ENCODE data around the gene MMP8.
"Not testable (repeated sequence)": the region's sequence is repeated elsewhere in the genome, so short reads cannot be mapped to it uniquely, and the experiment has no call there.

MMP8 gene, protein sequence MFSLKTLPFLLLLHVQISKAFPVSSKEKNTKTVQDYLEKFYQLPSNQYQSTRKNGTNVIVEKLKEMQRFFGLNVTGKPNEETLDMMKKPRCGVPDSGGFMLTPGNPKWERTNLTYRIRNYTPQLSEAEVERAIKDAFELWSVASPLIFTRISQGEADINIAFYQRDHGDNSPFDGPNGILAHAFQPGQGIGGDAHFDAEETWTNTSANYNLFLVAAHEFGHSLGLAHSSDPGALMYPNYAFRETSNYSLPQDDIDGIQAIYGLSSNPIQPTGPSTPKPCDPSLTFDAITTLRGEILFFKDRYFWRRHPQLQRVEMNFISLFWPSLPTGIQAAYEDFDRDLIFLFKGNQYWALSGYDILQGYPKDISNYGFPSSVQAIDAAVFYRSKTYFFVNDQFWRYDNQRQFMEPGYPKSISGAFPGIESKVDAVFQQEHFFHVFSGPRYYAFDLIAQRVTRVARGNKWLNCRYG

DNA sequence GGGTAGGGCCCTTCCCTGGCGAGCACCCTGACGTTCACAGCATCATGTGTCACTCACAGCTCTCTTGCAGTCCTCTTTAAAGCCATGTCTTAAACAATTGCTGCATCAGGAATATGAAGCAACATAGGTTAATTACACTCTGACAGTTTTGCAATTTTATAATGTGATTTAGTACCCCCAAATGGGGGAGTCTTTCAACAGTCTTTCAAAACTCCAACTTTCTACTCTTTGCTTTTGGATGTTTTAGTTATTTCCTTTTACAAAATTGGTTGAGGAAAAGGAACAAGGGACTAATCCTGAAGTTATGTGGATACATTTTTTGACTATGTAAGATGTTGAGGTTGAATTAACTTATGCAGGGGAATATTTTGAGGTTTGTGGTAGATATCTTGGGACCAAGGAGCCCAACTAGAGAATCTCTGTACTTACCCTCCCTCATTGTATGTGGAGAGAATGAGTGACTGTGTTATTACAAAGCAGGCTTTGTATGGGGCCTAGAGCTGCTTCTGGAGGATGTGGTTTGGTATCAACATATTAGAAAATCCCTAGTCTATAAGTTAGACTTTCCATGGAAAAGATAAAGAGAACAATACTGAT, at the start of gene MMP8:
Gene MMP8, minus strand, starts transcription at position 51 of the 597 bp plus-strand sequence. CDS start 99 bp downstream, outside the sequence.
- DNase-seq: no peak

DNA sequence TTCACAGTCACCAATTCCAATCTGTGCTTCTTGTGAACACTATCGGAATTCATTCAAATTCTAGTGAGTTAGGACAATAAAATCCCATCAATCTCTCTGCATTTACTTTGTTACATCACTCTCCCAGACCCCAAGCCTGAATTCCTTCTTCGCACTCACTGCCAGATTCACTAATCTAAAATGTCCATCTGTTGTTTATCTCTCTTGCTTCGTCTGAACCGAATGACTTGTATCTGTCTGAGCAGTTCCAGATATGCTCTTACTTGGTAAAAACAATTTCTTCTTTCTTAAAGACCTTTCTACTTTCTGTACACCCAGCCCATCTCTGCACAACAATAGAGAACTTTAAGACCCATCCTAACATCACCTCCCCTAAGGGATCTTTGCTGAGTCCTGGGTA, 48.6 kb upstream of the MMP8 start:
- DNase-seq: no peak

DNA sequence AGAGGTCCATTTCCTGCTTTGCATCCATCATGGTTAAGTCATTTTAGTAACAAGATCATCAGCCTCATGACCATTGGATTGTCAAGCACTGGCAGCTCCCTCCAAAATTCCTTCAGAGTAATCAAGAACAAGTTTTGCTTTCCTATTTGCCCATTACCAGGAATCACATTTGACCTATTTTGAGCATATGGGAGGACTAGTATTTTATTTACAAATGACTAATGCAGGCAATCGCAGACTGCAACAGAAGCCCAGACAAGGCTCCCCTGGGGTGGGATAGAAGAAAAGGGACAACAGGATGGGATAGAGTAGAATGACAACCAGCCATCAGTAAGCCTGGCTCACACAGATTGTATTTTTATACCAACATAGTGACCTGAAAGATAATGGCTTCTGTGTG, 46.6 kb upstream of the MMP8 start:
- no peak for DNase-seq

DNA sequence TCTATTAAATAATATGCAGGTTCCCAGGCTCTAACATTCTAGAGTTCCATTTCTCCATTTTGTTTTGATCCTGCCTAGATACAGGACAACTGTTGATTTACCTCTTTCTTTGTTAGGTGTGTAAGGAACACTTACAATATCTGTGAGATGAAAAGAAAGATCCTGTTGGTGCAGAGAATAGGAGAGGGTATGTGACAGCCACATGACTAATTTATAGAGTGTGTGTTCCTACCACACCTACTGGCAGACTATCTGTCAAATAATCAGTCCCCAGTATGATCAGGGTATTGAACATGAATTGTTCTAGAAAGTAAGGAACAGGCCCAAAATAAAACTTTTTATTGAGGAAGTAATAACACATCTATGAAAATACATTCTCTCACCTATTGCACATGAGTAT, 45.4 kb upstream of the MMP8 start:
- no peak for DNase-seq

DNA sequence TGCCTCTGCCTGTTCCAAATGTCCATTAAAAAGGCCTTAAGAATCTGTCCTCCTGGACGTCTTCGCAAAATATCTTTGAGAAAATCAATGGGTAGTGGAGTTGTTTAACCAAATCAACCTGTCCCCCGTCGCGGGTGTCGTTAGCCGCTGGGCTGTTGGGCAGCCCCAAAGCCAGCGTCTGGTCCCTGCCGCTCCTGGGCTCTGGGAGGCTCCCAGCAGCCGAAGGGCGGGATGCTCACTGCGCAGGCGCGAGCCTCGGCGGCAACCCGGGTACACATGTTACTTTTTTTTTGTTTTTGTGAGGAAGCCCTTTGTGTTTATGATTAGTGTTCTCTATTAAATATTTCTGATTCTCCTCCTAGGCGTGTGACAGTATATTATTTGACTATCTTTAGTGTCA, 43.0 kb upstream of the MMP8 start:
- no peak for DNase-seq

DNA sequence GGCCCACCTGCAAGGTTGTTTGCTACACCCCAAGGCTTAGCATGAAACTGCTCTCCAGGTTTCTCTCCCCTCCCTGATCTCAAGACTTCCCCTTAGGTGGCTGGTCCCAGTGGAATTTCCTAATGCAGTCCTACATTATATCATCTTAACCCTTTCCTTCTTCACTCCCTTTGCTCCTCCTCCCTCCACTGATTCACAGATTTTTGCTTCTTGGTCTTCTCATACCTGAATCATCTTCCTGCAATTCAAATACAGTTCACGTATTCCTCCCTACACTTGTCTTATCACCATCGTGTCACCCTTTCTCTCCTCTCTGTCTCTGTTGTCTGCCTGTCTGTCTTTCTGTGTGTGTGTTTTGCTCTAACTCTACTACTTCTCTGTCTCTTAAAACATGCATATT, 38.7 kb upstream of the MMP8 start:
- DNase-seq: no peak

DNA sequence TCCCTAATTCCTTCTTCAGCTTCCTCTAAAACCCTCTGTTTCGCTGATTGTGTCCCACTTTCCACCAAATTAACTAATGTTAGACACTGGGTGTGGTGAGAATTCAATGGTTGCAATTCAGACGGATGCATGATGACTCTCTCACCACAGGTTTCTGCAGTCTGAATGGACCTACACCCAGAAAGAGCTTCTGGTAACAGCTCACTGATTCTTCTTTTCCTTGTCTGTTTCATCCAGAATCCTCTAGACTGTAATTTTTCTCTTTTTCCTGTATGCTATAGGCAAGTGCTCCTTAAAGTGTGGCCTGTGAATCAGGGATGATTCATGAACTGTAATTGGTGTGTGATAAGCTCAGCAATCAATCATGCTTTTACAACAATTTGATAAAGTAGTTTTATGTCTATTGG, 37.6 kb upstream of the MMP8 start:
- DNase-seq: no peak

DNA sequence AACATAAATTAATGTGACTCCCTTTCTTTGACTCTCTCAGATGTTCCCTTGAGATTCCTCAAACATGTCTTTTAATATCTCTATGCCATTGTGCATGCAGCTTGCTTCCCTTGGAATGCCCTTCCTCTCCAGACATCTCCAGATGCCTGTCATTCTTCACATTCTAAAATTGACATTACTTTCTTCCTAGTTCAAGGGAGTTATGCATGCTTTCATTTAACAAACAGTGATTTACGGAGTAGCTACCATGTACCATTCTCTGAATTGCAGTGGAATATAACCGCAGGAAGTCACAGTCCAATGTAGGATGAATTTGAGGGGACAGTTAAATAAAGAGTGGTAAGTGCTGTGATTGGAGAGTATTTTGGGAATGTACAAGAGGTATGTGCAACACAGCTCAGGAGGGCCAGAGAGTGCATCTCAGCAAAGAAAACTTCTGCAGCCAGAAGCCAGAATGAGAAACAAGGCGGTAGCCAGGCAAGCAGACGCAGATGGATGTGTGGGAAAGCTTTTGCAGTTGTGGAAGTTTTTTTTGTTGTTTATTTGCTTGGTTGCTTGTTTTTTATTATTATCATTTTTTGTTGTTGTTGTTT, 37.0 kb upstream of the MMP8 start:
- DNase-seq: no peak

DNA sequence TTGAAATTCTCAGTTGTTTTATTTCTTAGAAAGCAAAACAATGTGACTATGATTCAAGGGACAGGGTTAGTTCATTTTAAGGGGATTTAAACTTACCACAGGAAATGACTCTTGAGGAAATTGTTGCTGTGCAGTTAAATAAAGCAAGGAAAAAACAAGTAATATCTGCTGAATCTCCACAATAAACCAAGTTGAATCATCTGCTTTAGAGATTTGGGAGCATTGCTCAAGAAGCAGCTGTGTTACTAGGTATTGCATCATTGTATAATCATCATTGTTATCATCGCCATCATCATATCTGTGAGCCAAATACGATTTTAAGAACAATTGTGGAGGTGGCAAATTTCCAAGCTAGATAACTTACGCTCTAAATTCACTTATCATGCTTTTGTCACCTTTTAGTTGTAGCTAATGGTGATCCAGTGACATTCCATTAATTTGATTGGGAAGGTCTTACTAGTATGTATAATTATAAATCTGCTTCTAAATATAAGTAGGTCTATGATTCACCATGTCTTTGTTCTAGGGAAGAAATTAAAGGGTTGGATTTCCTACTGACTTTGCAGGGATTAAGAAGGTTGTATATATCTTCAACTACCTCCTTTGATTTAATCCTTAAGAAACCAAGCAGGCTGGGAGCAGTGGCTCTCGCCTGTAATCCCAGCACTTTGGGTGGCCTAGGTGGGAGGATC, 35.7 kb upstream of the MMP8 start:
- DNase-seq: no peak

DNA sequence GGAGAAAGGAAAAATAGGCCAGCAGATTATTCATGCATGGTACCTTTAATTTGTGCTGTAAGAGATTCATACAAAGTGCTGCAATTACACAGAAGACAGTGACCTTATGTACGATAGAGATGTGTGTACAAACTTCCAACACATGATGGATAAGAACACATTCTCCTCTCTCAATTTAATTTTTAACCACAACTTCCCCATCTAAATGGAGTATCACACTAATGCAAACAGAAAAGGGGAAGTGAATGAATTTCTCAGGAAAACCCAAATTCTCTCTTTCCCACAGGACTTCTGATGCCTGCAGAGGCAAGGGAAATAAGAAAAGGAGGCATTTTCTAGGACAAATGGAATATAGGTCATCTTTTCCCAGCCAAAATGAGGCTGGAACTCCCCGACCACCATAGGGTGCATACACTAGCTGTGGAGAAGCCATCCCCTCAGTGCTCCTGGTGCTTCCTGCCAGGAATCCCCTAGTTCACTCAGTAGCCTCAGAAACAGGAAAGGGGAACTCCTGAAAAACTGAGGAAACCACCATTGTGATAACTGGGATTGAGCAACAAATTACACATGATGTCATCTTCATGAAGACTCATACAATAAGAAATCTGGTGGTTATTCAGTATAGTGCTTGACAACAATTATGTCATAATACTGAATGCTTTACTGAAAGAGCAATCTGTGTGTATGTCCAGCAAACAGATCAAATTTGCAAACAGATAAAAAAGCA, 33.2 kb upstream of the MMP8 start:
- no peak for DNase-seq

DNA sequence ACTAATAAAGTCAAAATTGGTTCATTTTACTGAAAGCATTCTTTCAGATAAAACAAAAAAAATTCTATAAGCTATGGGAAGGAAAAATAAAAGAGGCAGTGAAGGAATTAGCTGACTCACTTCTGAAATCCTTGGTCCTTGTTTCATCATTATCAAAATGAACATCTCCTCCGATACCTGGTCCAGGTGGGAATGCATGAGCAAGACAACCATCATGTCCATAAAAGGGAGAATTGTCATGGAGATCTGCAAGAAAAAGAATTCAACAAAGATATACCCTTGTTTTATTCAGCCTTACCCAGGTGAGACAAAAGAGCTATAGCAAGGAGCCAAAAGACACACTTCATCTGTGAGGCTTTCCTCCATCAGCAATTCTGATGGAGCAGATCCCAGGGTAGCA, 28.5 kb upstream of the MMP8 start:
- no peak for DNase-seq

DNA sequence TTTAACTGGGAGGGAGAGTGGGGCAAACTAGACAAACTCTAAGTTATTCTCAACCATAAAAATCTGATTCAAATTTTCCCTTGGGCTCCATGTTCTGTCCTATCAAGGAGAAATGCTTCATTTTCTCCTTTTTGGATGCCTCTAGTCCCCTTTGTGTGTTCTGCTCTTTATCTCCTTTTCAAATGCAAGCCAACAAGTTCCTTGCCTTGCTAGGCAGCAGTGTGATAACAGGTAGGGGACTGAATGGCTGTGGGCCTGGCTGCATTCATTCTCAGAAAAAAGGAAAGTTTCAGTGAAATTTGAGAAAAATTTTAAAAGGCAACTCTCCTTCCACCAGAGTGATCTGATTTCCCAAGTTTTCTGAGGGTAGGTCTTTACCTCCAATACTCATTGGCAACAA, 26.9 kb upstream of the MMP8 start:
- DNase-seq: no peak

DNA sequence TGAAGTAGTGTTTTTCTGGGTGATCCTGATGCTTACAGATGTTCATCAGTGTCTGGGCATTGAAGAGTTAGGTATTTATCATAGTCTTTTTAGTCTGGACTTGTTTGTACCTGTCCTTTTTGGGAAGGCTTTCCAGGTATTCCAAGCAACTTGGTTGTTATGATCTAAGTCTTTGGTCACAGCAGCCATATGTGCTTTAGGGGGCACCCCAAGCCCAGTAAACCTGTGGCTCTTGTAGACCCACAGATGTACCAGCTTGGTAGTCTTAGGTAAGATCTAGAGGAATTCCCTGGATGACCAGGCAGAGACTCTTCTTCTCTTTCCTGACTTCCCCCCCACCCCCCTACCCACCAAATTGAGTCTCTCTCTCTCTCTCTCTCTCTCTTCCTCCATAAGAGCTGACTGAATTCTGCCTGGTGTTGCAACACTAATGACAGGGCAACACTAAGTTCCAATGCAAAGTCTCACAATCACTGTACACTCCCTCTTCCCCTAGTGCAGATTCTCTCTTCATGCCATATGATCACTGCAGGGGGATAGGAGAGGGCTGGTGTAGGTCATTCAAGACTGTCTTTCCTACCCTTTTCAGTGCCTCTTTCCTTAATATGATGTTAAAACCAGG, 24.5 kb upstream of the MMP8 start:
- DNase-seq: no peak

DNA sequence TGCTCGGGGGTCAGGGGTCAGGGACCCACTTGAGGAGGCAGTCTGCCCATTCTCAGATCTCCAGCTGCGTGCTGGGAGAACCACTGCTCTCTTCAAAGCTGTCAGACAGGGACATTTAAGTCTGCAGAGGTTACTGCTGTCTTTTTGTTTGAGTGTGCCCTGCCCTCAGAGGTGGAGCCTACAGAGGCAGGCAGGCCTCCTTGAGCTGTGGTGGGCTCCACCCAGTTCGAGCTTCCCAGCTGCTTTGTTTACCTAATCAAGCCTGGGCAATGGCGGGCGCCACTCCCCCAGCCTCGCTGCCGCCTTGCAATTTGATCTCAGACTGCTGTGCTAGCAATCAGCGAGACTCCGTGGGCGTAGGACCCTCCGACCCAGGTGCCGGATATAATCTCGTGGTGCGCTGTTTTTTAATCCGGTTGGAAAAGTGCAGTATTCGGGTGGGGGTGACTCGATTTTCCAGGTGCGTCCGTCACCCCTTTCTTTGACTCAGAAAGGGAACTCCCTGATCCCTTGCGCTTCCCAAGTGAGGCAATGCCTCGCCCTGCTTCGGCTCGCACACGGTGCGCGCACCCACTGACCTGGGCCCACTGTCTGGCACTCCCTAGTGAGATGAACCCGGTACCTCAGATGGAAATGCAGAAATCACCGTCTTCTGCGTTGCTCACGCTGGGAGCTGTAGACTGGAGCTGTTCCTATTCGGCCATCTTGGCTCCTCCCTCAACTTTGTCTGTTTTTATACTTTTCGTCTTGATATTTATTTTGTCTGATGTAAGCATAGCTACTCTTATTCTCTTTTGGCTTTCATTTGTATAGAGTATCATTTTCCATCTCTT, 22.2 kb upstream of the MMP8 start:
- not testable (repeated sequence) for DNase-seq

DNA sequence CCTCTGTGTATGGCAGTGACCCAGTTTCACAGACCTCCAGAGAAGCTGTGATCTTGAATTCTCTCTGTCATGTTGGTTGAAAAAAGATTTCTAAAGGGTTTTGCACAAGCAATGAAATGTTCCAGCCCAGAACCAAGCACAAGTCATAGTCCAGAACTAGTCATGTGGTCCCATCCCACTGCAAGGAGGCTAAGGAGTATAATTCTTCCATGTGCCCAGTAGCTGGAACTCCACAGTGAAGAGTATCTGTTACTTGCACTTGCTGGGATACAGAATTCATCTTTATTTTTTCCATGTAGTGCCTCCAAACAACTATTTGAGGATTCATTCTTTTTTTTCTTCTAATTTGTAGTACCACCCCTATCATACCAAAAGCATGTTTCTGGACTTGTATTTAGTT, 9.9 kb upstream of the MMP8 start:
- no peak for DNase-seq

DNA sequence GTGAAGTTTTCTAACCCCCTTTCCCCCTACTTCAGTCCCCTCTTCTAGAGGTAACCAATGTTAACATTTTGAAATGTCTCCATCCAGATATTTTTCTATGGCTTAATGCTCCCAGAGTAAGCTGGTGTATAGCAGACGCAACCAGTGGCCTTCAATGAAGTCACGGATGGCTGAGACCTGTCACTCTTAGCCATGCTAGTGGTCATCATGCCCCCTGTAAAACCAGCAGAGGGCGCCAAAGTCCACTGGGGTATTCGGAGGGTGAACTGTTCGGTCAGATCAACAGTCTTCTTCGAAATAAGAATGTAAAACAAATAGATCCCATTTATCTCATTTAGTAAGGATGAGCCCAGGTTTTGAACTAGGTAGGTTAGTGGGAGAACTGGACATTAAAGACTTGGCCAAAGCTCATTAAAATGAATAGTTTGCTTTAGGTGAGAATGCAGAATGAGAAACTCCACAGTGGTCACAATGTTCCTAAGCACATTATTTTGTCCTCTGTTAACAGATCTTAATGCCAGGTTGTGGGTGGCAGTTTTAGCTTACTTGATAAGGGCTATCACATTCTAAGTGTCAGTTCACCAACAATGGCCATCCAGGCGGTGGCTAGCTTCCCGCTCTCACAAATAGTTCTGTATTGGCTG, 8.6 kb upstream of the MMP8 start:
- DNase-seq: peak; percentile 35

DNA sequence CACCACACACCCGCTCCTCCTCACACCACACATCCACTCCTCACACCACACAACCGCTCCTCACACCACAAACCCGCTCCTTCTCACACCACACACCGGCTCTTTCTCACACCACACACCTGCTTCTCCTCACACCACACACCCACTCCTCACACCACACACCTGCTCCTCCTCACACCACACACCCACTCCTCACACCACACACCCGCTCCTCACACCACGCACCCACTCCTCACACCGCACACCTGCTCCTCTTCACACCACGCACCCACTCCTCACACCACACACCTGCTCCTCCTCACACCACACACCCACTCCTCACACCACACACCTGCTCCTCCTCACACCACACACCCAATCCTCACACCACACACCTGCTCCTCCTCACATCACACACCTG, 6.2 kb upstream of the MMP8 start:
- not testable (repeated sequence) for DNase-seq

DNA sequence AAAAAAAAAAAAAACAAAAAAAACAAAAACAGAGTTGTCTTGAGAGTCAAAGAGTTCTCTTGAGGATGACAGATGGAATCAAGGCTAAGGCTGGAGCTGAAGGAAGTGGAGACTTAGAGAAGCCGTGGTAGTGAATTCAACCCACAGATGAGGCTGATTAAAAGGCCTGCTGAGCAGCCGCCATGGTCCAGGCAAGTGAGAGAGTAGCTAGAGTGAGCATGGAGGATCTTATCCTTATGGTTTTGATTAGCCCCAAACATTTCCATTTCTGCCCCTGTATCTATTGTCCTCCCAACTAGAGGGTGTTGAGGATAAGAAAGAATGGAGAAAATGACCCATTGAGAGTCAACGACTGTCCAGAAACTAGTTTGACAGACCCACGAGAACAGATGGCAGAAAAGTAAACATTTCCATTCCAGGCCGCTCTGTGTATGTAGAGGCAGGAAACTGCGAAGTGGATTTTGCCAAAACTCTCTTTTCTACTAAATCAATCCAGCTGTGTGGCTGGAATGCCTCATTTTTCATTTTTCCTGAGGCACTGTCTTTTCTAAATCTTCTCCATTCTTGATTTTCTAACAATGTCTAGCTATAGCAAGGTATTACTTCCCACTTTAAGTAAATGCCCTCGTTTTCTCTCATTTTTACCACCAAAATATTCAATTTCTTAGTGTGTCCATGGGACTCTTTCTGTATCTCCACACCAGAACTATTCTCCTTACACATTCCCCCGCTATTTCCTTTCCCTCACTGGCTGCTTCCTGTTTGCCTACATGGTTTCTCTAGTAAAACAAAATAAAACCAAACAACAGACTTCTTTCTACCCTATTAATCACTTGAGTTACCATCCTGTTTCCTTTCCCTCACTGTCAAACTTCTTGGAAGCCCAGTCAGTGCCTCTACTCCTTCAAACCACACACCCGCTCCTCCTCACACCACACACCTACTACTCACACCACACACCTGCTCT, 5.4 kb upstream of the MMP8 start:
- no peak for DNase-seq

DNA sequence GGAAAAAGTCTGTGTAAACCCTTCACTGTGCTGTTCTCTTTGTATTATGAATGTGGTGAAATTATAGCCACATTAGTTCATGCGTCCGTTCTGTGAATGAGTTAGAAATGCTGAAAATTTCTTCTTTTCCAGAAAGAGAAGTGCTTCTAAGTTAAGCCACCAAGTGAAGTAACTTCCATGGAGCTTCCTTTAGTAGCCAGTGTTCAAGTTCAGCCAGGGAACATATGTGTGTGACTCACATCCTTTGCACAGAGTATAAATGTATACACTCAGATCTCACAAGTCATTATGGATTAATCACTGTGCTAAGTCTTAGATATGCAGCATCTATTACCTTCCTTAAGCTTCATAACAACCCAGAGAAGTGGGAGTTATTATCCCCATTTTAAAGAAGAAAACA, 3.1 kb upstream of the MMP8 start:
- DNase-seq: no peak

DNA sequence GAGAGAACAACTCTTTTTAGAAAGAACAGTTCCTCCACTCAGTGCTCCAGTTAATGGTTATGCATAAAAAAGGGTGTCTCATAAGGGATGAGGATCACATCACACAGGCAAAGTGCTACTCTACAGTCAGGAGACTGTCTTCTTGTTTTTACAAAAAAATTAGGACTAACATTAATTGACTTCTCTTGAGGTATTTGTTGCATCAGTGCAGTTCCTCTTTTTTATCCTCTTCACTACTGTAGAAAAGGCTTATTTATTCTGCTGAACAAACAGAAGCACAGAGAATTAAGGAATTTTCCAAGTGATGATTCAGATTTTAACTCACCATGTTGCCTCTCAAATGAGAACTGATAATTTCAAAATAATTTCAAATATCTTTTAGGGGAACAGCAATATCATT, 1.9 kb downstream of the MMP8 start:
- DNase-seq: no peak
